GM11168 (cell line): Measurements from ENCODE around the gene KISS1R.

ENCODE experiments used
- in situ Hi-C: fragments of 300-500 bp; cut with MboI; formaldehyde crosslinking; loops from one replicate; pipeline ENCODE4 v1.12.0; 2022; ENCODE audit warnings: low sequenced_read_pairs; ENCODE audit not compliant: unreplicated experiment

Gene KISS1R

DNA sequence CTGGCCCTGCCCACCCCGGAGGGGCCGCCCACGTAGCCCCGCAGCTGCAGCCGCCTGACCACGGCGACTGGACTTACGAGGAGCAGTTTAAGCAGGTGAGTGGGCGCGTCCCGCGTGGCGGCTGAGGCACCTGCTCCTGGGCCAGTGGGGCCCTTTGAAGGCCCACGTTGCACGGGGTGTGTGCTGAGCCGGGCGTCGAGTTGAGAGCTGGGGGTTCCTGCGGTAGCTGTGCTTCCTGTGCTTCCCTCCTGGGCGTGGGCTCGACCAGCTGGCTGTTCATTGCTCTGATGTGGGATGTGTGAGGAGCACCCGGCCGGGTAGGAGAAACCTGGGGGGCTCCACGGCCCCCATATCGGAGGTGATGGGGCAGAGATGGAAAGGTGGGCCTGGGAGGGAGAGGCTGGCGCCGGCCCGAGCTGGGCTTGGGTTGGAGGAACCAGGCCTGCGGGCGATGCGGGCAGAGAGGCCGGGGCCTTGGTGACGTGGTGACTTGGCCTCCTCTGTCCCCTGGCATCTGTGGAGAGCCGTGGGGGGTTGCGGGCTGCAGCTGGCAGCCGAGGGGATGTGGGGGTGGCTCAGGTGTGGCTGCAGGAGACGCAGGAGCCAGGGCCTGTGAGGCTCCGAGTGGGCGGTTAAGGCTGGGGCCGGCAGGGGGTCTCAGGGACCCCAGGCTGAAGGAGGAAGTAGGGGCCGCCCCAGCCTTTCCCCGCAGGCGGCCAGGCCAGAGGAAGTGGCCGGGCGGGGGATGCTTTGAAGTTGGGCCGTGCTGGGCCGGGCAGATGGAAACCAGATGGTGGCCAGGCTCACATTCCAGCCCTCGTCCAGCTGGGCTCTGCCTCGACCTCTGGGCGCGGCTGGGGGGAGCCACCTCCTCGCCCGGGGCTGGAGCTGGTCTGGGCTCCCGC is 15.8 kb downstream of the KISS1R start:
- in situ Hi-C loops: no loop called here

DNA sequence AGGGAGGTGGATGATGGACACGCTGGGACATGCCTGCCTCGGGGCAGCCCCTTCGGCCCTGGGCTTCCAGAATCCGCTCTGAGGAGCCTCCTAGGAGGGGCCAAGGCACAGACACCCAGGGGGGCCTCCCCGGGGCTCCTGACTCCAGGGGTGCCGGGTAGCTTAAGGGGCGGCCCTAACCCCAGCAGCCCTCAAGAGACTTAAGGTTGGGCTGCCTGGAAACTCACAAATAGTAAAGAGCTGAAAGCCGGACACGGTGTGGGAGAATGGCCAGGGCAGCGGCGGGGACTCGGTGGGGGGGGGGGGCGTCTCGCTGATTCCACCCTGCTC is 16.4 kb downstream of the KISS1R start:
- in situ Hi-C loops: no loop called here

DNA sequence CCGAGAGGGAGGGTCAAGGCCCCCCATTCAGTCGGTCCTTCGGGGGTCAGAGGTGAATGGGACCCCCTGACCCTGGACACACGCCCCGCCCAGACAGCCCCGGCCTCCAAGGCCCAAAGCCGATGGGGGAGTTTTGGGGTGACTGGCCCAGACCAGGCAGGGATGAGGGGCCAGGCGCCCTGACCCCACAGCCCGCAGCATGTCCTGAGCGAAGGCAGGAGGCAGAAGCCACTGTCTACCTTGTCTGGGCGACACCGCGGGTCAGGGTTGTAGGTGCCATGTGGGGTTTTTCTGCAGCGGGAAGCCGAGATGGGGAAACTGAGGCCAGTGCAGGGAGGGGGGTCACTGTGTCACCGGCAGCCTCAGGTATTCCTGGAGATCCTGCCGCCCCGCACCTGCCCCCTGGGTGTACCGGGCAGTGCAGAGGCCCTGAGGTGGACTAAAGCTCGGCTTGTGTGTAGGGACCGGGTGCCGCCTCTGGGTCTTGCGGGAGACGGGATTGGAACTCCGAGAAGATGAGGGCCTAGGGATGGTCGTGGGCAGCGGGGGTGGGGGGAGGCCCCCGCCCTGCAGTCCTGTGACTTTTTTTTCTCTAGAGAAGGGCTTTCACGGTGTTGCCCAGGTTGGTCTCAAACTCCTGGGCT is 17.2 kb downstream of the KISS1R start:
- in situ Hi-C loops: no loop called here

DNA sequence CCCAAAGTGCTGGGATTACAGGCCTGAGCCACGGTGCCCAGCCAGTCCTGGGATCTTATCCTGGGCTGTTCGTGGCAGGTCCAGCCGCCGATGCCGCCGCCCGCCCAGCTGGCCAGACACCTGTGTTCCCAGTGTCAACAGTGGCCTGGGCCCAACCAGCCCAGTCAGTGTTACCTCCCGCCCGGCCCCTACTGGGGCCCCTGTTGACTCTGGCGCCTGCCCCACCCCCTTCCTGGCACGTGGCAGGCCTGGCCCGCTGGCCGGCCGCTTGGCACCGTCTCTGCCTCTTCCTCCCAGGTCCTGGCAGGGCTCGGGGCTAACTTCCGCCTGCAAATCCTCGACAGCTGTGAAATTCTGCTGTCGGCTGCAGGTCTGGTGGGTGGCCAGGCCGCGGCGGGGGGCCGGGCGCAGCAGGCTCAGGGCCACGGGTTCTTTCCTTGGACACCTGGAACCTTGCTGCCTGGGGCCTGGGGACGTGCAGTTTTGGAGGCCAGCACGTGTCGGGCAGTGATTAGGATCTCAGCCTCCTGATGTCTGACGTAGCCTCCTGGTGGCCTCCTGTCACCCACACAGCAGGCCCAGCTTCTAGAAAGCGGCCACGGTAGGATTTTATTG is 17.8 kb downstream of the KISS1R start:
- in situ Hi-C loops: no loop called here

DNA sequence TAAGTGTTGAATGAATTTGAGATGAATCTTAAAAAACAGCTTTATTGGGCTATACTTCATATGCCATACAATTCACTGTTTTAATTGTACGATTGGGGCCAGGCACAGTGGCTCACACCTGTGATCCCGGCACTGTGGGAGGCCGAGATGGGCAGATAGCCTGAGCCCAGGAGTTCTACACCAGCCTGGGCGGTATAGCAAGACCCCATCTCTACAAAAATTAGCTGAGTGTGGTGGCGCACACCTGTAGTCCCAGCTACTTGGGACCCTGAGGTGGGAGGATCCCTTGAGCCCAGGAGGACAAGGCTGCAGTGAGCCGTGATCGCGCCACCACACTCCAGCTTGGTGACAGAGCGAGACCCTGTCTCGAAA is 19.0 kb downstream of the KISS1R start:
- in situ Hi-C loops: no loop called here

DNA sequence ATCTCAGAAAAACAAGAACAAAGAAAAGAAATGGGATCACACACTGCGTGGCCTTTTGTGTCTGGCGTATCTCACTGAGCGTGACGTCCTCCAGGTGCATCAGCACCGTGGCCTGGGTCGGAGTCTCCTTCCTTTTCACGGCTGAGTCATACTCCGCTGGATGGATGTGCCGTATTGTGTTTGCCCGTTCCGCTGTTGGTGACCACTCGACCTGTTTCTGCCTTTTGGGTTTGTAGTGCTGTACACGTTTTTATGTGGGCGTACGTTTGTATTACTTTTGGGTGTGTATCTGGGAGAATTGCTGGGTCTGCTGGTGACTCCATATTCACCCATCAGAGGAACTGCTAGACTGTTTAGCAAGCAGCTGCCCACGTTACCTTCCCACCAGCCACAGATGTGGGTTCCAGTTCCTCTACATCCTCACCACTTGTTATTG is 20.1 kb downstream of the KISS1R start:
- in situ Hi-C loops: no loop called here

GRCh38 chr19:938233-938923 is 21.2 kb downstream of the KISS1R start:
- in situ Hi-C loops: no loop called here

- in situ Hi-C loops: no loop called here
These were observed 22.3 kb downstream of the KISS1R start for GRCh38 chr19:939439-939838.

DNA sequence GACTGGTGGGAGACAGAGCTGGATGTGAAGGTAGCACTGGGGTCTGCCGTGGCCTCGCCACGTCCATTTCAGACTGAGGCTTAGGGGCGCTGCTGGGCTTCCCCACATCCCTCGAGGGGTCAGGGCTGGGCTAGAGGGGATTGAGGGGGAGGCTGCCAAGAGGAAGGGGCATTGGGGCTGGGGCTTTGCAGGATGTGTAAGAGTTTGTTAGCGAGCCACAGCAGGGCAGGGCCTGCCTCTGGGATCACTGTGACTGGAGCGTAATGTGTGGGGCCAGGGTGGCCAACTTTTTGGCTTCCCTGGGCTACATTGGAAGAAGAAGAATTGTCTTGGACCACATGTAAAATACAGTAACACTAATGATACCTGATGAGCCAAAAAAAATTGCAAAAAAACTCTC is 22.8 kb downstream of the KISS1R start:
- in situ Hi-C loops: no loop called here

- in situ Hi-C loops: no loop called here
These were observed 23.6 kb downstream of the KISS1R start for GRCh38 chr19:940591-941291.

- in situ Hi-C loops: no loop called here
These were observed 24.4 kb downstream of the KISS1R start for GRCh38 chr19:941292-942132.

DNA sequence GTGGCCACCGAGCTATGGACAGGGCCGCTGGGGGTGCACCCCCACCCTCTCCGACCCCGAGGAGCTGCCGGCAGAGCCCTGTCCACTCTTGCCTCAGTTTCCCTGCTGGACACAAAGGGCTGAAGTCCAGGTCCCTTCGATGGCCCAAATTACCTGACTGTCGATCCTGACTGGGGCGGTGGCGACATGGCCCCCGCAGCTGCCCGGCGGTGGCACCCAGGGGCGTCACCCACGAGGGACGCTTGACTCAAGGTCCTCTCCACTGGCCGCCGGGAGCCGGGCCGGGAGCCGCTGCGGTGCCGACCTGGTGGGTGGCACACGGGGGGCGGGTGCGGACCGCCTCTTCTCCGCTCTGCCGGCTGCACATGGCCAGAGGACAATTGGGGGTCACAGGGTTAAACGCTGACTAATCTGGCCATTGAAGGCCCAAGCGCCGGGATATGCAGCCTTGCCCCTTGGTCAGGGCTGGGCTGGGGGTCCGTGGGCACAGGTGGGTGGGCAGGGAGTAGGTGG is 25.1 kb downstream of the KISS1R start:
- in situ Hi-C loops: no loop called here

DNA sequence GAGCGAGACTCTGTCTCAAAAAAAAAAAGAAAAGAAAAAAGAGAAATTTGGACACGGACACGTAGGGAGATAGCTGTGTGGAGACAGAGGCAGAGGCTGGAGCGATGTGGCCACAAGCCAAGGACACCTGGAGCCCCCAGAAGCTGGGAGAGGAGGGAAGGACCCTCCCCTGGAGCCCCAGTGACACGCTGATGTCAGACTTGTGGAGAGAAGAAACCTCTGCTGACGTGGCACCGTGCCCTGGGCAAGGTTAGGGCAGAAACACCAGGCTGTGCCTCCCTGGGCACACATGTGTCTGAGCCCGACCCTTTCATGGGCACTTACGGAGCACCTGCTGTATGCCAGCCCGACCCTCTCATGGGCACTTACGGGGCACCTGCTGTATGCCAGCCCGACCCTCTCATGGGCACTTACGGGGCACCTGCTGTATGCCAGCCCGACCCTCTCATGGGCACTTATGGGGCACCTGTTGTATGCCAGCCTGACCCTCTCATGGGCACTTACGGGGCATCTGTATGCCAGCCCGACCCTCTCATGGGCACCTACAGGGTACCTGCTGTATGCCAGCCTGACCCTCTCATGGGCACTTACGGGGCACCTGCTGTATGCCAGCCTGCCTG is 26.5 kb downstream of the KISS1R start:
- in situ Hi-C loops: no loop called here

GRCh38 chr19:944171-944567 is 27.0 kb downstream of the KISS1R start:
- in situ Hi-C loops: no loop called here

GRCh38 chr19:944663-945241 is 27.6 kb downstream of the KISS1R start:
- in situ Hi-C loops: no loop called here

DNA sequence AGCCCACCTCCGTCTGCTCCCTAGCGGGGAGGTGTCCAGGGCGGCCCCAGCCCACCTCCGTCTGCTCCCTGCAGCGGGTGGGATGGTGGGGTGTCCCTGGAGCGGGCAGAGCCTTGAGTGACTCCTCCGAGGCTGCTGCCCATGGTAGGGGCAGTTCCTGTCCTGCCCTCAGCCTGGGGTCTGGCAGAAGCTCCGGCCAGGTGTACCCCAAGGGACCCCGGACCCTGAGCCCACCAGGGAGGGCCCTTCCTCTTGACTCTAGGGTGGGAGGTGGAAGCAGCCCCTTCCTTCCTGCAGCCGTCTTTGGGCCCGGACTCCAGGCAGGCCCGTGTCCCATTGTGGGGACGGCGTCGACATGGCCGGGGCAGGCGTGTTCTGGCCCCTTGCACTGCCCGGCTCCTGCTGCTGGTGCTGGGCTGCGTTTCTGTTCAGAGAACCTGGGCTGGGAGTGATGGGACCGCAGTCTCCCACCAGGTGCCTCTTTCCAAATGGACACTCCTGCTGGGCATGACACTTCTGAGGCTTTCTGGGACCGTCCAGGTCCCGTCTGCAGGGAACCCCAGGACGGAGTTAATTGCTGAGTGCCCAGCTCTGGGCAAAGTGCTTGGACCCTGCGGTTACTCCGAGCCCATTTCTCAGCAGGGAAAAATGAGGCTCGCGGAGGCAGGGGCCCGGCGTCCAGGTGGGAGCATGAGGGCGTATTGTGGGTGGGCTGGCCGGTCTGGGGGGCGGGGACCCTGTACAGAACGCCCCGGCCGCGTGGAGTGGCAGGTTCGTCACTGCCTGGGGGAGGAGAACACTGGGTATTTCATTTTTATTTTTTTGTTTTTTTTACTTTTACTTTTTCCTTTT is 28.5 kb downstream of the KISS1R start:
- in situ Hi-C loops: no loop called here

GRCh38 chr19:947090-947706 is 30.1 kb downstream of the KISS1R start:
- in situ Hi-C loops: no loop called here
